ENCODE measurements around the gene SERPINI1. TPM values are rescaled to one million over a fixed set of nuclear protein-coding genes. Genes with fewer than 3 reads are reported as not detected.

The SERPINI1 gene
- total RNA-seq, 4 donors from 2014 or later, result 0.70 to 2.7 (median 2.2) TPM

GRCh38 chr3:167840247-167840646, 104.7 kb downstream of the SERPINI1 start:
- ATAC-seq, result no peak

DNA sequence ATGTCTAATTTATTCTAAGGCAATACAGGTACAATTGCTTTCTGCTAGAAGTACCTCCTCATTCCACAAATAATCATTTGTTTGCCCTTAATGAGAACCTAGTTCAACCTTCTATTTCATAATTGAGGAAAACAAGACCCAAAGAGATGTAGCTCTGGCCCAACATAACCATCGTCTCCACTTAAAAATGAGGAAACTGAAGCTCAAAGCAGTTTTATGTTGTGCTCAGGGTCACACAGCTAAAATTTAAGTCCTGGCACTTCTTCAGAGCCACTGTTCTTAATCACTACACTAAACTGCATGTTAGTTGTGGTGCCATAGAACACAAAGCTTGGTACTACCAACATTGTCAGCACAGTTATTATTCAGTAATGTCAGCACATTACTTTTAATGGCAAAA, 108.0 kb downstream of the SERPINI1 start:
- no peaks in the 10 kb centered on the region for H3K9me3 ChIP-seq
- no peaks in the 10 kb centered on the region for H3K36me3 ChIP-seq
- DNase-seq (no peak), ATAC-seq (no peak)
- no peak overlapping the region for H3K27ac ChIP-seq
- no peaks in the 10 kb centered on the region for H3K4me1 ChIP-seq
- in situ Hi-C loops (cut with MboI; ENCODE audit: low sequenced_read_pairs in 4 of 4) (no loop called here), intact Hi-C loops (cut with DNase I; ENCODE audit: low total_unique reads) (no loop called here)
- H3K4me3 ChIP-seq, result no peak overlapping the region
- H3K27me3 ChIP-seq, result no peaks in the 10 kb centered on the region
- TF ChIP-seq POLR2A (IDR thresholded peaks at IDR 0.05), result no peak
- TF ChIP-seq, protein P1, sequence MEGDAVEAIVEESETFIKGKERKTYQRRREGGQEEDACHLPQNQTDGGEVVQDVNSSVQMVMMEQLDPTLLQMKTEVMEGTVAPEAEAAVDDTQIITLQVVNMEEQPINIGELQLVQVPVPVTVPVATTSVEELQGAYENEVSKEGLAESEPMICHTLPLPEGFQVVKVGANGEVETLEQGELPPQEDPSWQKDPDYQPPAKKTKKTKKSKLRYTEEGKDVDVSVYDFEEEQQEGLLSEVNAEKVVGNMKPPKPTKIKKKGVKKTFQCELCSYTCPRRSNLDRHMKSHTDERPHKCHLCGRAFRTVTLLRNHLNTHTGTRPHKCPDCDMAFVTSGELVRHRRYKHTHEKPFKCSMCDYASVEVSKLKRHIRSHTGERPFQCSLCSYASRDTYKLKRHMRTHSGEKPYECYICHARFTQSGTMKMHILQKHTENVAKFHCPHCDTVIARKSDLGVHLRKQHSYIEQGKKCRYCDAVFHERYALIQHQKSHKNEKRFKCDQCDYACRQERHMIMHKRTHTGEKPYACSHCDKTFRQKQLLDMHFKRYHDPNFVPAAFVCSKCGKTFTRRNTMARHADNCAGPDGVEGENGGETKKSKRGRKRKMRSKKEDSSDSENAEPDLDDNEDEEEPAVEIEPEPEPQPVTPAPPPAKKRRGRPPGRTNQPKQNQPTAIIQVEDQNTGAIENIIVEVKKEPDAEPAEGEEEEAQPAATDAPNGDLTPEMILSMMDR (IDR thresholded peaks at IDR 0.05 in 4 of 5, conservative IDR thresholded peaks at IDR 0.05 in 1 of 5), result no peak

More at GRCh38 chr3:167840247-167840646, 104.7 kb downstream of the SERPINI1 start:
- intact Hi-C loops (cut with DNase I; ENCODE audit: low total_unique reads) (no loop called here), in situ Hi-C loops (cut with MboI; ENCODE audit: low sequenced_read_pairs in 4 of 4) (no loop called here)
- TF ChIP-seq POLR2A (IDR thresholded peaks at IDR 0.05), result no peak
- TF ChIP-seq, protein P1 (IDR thresholded peaks at IDR 0.05 in 4 of 5, conservative IDR thresholded peaks at IDR 0.05 in 1 of 5), result no peak
- Histone ChIP-seq H3K36me3 (no peaks in the 10 kb centered on the region), H3K4me1 (no peaks in the 10 kb centered on the region), H3K4me3 (no peak overlapping the region), H3K27ac (no peak overlapping the region), H3K27me3 (no peaks in the 10 kb centered on the region), H3K9me3 (no peaks in the 10 kb centered on the region)
- DNase-seq, result no peak

GRCh38 chr3:167843886-167844285, 108.4 kb downstream of the SERPINI1 start:
- ATAC-seq (no peak), DNase-seq (no peak)
- in situ Hi-C loops (cut with MboI; ENCODE audit: low sequenced_read_pairs in 4 of 4), result no loop called here
- Histone ChIP-seq H3K27me3 (no peaks in the 10 kb centered on the region), H3K36me3 (no peaks in the 10 kb centered on the region), H3K4me1 (no peaks in the 10 kb centered on the region), H3K27ac (no peak overlapping the region), H3K4me3 (no peak overlapping the region), H3K9me3 (no peaks in the 10 kb centered on the region)
- intact Hi-C loops (cut with DNase I; ENCODE audit: low total_unique reads), result no loop called here
- TF ChIP-seq POLR2A (IDR thresholded peaks at IDR 0.05), result no peak
- TF ChIP-seq, protein P1 (IDR thresholded peaks at IDR 0.05 in 4 of 5, conservative IDR thresholded peaks at IDR 0.05 in 1 of 5), result no peak

GRCh38 chr3:167844528-167844927, 109.0 kb downstream of the SERPINI1 start:
- TF ChIP-seq POLR2A (IDR thresholded peaks at IDR 0.05), result no peak
- intact Hi-C loops (cut with DNase I; ENCODE audit: low total_unique reads) (no loop called here), in situ Hi-C loops (cut with MboI; ENCODE audit: low sequenced_read_pairs in 4 of 4) (no loop called here)

DNA sequence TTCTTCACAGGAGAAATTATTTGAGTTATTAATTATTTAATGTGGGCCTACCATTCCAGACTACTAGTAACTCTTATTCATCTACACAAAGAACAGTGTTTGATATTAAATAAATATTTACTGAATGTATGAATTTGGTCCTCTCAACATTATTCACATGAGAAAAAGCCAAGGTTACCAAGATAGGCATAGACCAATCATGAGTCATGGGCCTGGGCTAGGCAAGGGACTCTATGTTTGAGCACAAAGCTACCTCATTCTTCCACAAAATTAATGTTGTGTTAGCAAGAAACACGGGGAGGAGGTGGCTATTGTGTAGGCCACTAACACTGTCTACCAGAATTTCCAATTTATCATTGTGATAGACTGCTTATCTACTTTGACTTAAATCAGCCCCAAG, 115.7 kb downstream of the SERPINI1 start:
- no peak for ATAC-seq

More at GRCh38 chr3:167844528-167844927, 109.0 kb downstream of the SERPINI1 start:
- no peaks in the 10 kb centered on the region for H3K4me1 ChIP-seq
- DNase-seq, result no peak
- H3K27ac ChIP-seq, result no peak overlapping the region
- H3K4me3 ChIP-seq, result no peak overlapping the region
- no peak for ATAC-seq
- H3K9me3 ChIP-seq, result no peaks in the 10 kb centered on the region
- no peaks in the 10 kb centered on the region for H3K36me3 ChIP-seq
- no peaks in the 10 kb centered on the region for H3K27me3 ChIP-seq

More for the DNA sequence above, 115.7 kb downstream of the SERPINI1 start:
- H3K9me3 ChIP-seq, result no peaks in the 10 kb centered on the region
- no peaks in the 10 kb centered on the region for H3K4me1 ChIP-seq
- DNase-seq, result no peak
- H3K27ac ChIP-seq, result no peak overlapping the region
- in situ Hi-C loops (cut with MboI; ENCODE audit: low sequenced_read_pairs in 4 of 4) (no loop called here), intact Hi-C loops (cut with DNase I; ENCODE audit: low total_unique reads) (no loop called here)
- TF ChIP-seq POLR2A (IDR thresholded peaks at IDR 0.05), result no peak
- TF ChIP-seq, protein P1 (IDR thresholded peaks at IDR 0.05 in 4 of 5, conservative IDR thresholded peaks at IDR 0.05 in 1 of 5), result no peak
- H3K4me3 ChIP-seq, result no peak overlapping the region
- H3K27me3 ChIP-seq, result no peaks in the 10 kb centered on the region
- no peaks in the 10 kb centered on the region for H3K36me3 ChIP-seq

Data from gastrocnemius medialis (tissue), 4 donors.